K562 (cell line): ENCODE measurements around the gene FGD6. TPM values are rescaled to one million over a fixed set of nuclear protein-coding genes. Genes with fewer than 3 reads are reported as not detected.

Source experiments
- BCOR ChIP-seq: fragments of 450-650 bp; IDR thresholded peaks from 2 replicates; pipeline ENCODE4 v1.6.1; 2016
- BRF1 ChIP-seq: IDR thresholded peaks from 3 replicates; pipeline ENCODE4 v1.6.1; 2011; ENCODE audit warnings: borderline replicate concordance, mild to moderate bottlenecking; ENCODE audit not compliant: insufficient read length; ENCODE audit errors: extremely low read depth
- BRF2 ChIP-seq: IDR thresholded peaks from 3 replicates; pipeline ENCODE4 v1.6.1; 2011; ENCODE audit warnings: borderline replicate concordance, mild to moderate bottlenecking; ENCODE audit not compliant: insufficient read length, insufficient read depth
- CBX5 ChIP-seq: IDR thresholded peaks from 2 replicates; pipeline ENCODE4 v1.6.1; 2014; ENCODE audit warnings: low read depth, borderline replicate concordance
- CREB1 ChIP-seq, 2 experiments: sonication (generic) in 1 of 2; formaldehyde crosslinking in 1 of 2; IDR thresholded peaks; 2 replicates each; pipeline versions ENCODE4 v1.6.1 to v1.8.0; 2012 to 2022; ENCODE audit warnings: inconsistent platforms in 1 of 2, mild to moderate bottlenecking in 1 of 2, missing genetic modification reagents in 1 of 2, moderate library complexity in 1 of 2
- MED1 ChIP-seq: sonication (generic); formaldehyde crosslinking; IDR thresholded peaks from 2 replicates; pipeline ENCODE4 v1.8.1; 2023; ENCODE audit warnings: missing genetic modification reagents, borderline replicate concordance
- MEF2A ChIP-seq: IDR thresholded peaks from 2 replicates; pipeline ENCODE4 v1.6.1; 2011; ENCODE audit warnings: low read depth, mild to moderate bottlenecking, low read length, moderate library complexity; ENCODE audit not compliant: control insufficient read depth
- MXI1 ChIP-seq: IDR thresholded peaks from 2 replicates; pipeline ENCODE4 v1.6.1; 2011; ENCODE audit warnings: low read depth, mild to moderate bottlenecking, improper control_type of control experiment, low read length
- NCOR1 ChIP-seq: fragments of 450-650 bp; IDR thresholded peaks from 2 replicates; pipeline ENCODE4 v1.6.1; 2016; ENCODE audit warnings: mild to moderate bottlenecking, moderate library complexity
- NFE2L1 ChIP-seq: fragments of 450-650 bp; IDR thresholded peaks from 2 replicates; pipeline ENCODE4 v1.6.1; 2016; ENCODE audit warnings: missing genetic modification characterization, low read depth, mild to moderate bottlenecking, missing compliant biosample characterization, moderate library complexity, borderline replicate concordance
- NFIX ChIP-seq: fragments of 250-450 bp; sonication (Bioruptor Pico); IDR thresholded peaks from 2 replicates; pipeline ENCODE4 v1.4.0; 2020; ENCODE audit warnings: low read depth, mild to moderate bottlenecking, moderate library complexity
- NUFIP1 ChIP-seq: fragments of 450-650 bp; IDR thresholded peaks from 2 replicates; pipeline ENCODE4 v1.6.1; 2018; ENCODE audit not compliant: partially characterized antibody
- POLR3G ChIP-seq: IDR thresholded peaks from 2 replicates; pipeline ENCODE4 v1.6.1; 2011; ENCODE audit not compliant: insufficient read length, insufficient replicate concordance; ENCODE audit errors: extremely low read depth
- SOX6 ChIP-seq: fragments of 450-650 bp; IDR thresholded peaks from 2 replicates; pipeline ENCODE4 v1.6.1; 2014; ENCODE audit warnings: mild to moderate bottlenecking
- THAP12 ChIP-seq: fragments of 250-450 bp; sonication (Bioruptor Pico); IDR thresholded peaks from 2 replicates; pipeline ENCODE4 v1.9.0; 2021; ENCODE audit warnings: mild to moderate bottlenecking, inconsistent platforms
- ZBTB1 ChIP-seq: sonication (generic); formaldehyde crosslinking; IDR thresholded peaks from 2 replicates; pipeline ENCODE4 v1.8.1; 2023; ENCODE audit warnings: missing genetic modification reagents, low read depth, mild to moderate bottlenecking, borderline replicate concordance
- ZNF184 ChIP-seq: sonication (generic); formaldehyde crosslinking; IDR thresholded peaks from 2 replicates; pipeline ENCODE4 v1.5.0; 2020; ENCODE audit warnings: missing genetic modification reagents
- ZNF518B ChIP-seq: fragments of 250-450 bp; sonication (Bioruptor Pico); IDR thresholded peaks from 2 replicates; pipeline ENCODE4 v1.5.0; 2021; ENCODE audit warnings: mild to moderate bottlenecking, moderate library complexity
- ZNF57 ChIP-seq: fragments of 450-650 bp; formaldehyde crosslinking; IDR thresholded peaks from 2 replicates; pipeline ENCODE4 v1.4.0; 2020; ENCODE audit warnings: mild to moderate bottlenecking, moderate library complexity
- ZNF655 ChIP-seq: fragments of 250-450 bp; sonication (Bioruptor Pico); IDR thresholded peaks from 2 replicates; pipeline ENCODE4 v1.5.0; 2021
- polyA plus RNA-seq, 8 experiments: library from polyadenylated mRNA; depleted of rRNA in 4 of 8; stranded (reverse) in 5 of 8; unstranded in 3 of 8; fragments of >200 nt; fragmentation: Nextera tagmentation in 2 of 8; fragmentation: Illumina TruSeq in 1 of 8; extraction: Ambion mirVana in 2 of 8; extraction: Trizol in 1 of 8; gene quantifications; 2 replicates each; pipeline versions ENCODE4 v1.2.1 to v1.2.3, GENCODE V29; 2011 to 2014; ENCODE audit warnings: inconsistent platforms in 1 of 8, missing spikeins in 1 of 8
- total RNA-seq, 7 experiments: library from RNA; depleted of rRNA in 6 of 7; stranded (reverse); fragments of >200 nt in 6 of 7; fragmentation: Illumina TruSeq in 2 of 7; extraction: Trizol in 2 of 7; gene quantifications; 2 replicates each; pipeline versions ENCODE4 v1.2.1 to v1.2.3, GENCODE V29; 2011 to 2021; ENCODE audit warnings: low replicate concordance in 1 of 7

The FGD6 gene
- total and polyA plus RNA-seq, 9 of the 15 experiments (the other 6 are each of a cell fraction or from before 2014, with no cell fraction given) = 1.5 to 11.1 (median 5.8) TPM

GRCh38 chr12:95072900-95073697 lies 144.2 kb downstream of the FGD6 start, which contains the start of gene NR2C1 (continued):
- no peak for TF ChIP-seq BRF1
- no peak for TF ChIP-seq NFE2L1
- peak; percentile 87 for TF ChIP-seq CREB1 (IDR thresholded peaks at IDR 0.05)
- peak; percentile 87 for TF ChIP-seq CREB1 (CRISPR knock-in tag; IDR thresholded peaks at IDR 0.05)
- no peak for TF ChIP-seq MEF2A
- TF ChIP-seq NCOR1 = peak; percentile 42
- TF ChIP-seq ZNF655 = no peak
- peak; percentile 18; the same call in 1 of the 2 replicates for TF ChIP-seq MXI1
- TF ChIP-seq BCOR = no peak; the same call in 1 of the 2 replicates
- no peak for TF ChIP-seq NFIX (CRISPR knock-in tag)
- no peak for TF ChIP-seq CBX5
- no peak for TF ChIP-seq POLR3G
- TF ChIP-seq ZNF184 (CRISPR knock-in tag) = no peak
- TF ChIP-seq MED1 = no peak
- no peak for TF ChIP-seq BRF2
- no peak for TF ChIP-seq SOX6
- TF ChIP-seq ZBTB1 (CRISPR knock-in tag) = peak; percentile 83; the same call in 1 of the 2 replicates
- no peak for TF ChIP-seq ZNF57 (CRISPR knock-in tag)
- peak; percentile 55 for TF ChIP-seq THAP12 (CRISPR knock-in tag)
- no peak for TF ChIP-seq ZNF518B (CRISPR knock-in tag)
- TF ChIP-seq NUFIP1 = no peak
